Measurements from ENCODE around the gene PLB1. TPM values are rescaled to one million over a fixed set of nuclear protein-coding genes. Genes with fewer than 3 reads are reported as not detected.

The PLB1 gene
- polyA plus RNA-seq, 3 donors, result 20.2 to 35.8 (median 23.9) TPM

DNA sequence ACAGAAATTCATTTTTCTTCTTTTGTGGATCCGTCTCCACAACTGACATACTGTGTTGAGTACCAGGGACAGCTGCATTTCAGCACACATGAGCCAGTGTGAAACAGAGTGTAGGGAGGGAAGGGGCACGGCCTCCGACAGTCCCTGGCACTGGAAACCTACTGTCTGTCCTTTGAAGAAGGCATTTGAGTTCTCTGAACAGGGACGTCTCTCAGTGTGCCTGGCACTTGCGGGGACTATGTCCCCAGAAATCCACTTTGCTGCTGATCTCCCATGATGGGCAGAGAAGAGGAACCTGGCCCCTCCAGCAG is 48.1 kb downstream of the PLB1 start:
- Histone ChIP-seq H3K36me3 (replicated peaks in 1 of 2; ENCODE audit: control insufficient read depth in 1 of 2, insufficient read depth in 2 of 2, low read length in 2 of 2) (no peaks in the 10 kb centered on the region), H3K79me2 (ENCODE audit: insufficient read depth, low read length) (no peaks in the 10 kb centered on the region), H3K9me3 (replicated peaks in 1 of 2; ENCODE audit: control insufficient read depth in 1 of 2, insufficient read depth in 1 of 2, low read length in 2 of 2) (no peaks in the 10 kb centered on the region), H4K20me1 (ENCODE audit: insufficient read depth, low read length) (no peaks in the 10 kb centered on the region), H3K9ac (ENCODE audit: insufficient read depth, low read length, poor library complexity, severe bottlenecking) (no peak overlapping the region), H3K27ac (ENCODE audit: low read depth in 1 of 2, low read length in 2 of 2) (no peak overlapping the region), H3K4me1 (ENCODE audit: control insufficient read depth in 1 of 2, insufficient read depth in 2 of 2, low read length in 2 of 2) (no peaks in the 10 kb centered on the region), H3K4me2 (replicated peaks; ENCODE audit: extremely low read depth, low read length, poor library complexity, severe bottlenecking) (no peak overlapping the region), H3K27me3 (ENCODE audit: control insufficient read depth in 2 of 2, insufficient read depth in 2 of 2, low read length in 2 of 2) (no peaks in the 10 kb centered on the region), H2AFZ (ENCODE audit: insufficient read depth, low read depth, low read length, poor library complexity, severe bottlenecking) (no peak overlapping the region), H3K4me3 (replicated peaks in 1 of 3; ENCODE audit: low read depth in 2 of 3, low read length in 3 of 3) (no peak overlapping the region)
- H3K27ac Mint-ChIP-seq, result no peak overlapping the region
- no peaks in the 10 kb centered on the region for H3K4me1 Mint-ChIP-seq
- peaks cover 4 to 14% (median 8%) of the 10 kb centered on the region in 3 donors for H3K27me3 Mint-ChIP-seq (ENCODE audit: low read depth in 3 of 3)
- WGBS (ENCODE audit: insufficient coverage), result 92% methylated on average over 4 of the region's 5 CpGs
- intact Hi-C loops (cut with micrococcal nuclease), result no loop called here
- no peaks in the 10 kb centered on the region for H3K36me3 Mint-ChIP-seq
- DNase-seq, result no peak
- no peak for TF ChIP-seq CTCF (IDR thresholded peaks at IDR 0.05)
- H3K4me3 Mint-ChIP-seq, result no peak overlapping the region
- peaks cover 0 to 2% (median 0%) of the 10 kb centered on the region in 7 donors for H3K9me3 Mint-ChIP-seq

GRCh38 chr2:28544405-28544921 is 48.6 kb downstream of the PLB1 start:
- 85% methylated on average over 6 of the region's 8 CpGs for WGBS (ENCODE audit: insufficient coverage)
- Mint-ChIP-seq H3K36me3 (no peaks in the 10 kb centered on the region), H3K9me3 (peaks cover 0 to 2% (median 0%) of the 10 kb centered on the region in 7 donors), H3K4me1 (no peaks in the 10 kb centered on the region), H3K27ac (no peak overlapping the region), H3K27me3 (ENCODE audit: low read depth in 3 of 3) (peaks cover 4 to 14% (median 7%) of the 10 kb centered on the region in 3 donors), H3K4me3 (no peak overlapping the region)
- Histone ChIP-seq H3K79me2 (ENCODE audit: insufficient read depth, low read length) (no peaks in the 10 kb centered on the region), H2AFZ (ENCODE audit: insufficient read depth, low read depth, low read length, poor library complexity, severe bottlenecking) (no peak overlapping the region), H3K27ac (ENCODE audit: low read depth in 1 of 2, low read length in 2 of 2) (no peak overlapping the region), H3K4me3 (replicated peaks in 1 of 3; ENCODE audit: low read depth in 2 of 3, low read length in 3 of 3) (no peak overlapping the region), H3K36me3 (replicated peaks in 1 of 2; ENCODE audit: control insufficient read depth in 1 of 2, insufficient read depth in 2 of 2, low read length in 2 of 2) (no peaks in the 10 kb centered on the region), H3K4me2 (replicated peaks; ENCODE audit: extremely low read depth, low read length, poor library complexity, severe bottlenecking) (no peak overlapping the region), H4K20me1 (ENCODE audit: insufficient read depth, low read length) (no peaks in the 10 kb centered on the region), H3K4me1 (ENCODE audit: control insufficient read depth in 1 of 2, insufficient read depth in 2 of 2, low read length in 2 of 2) (no peaks in the 10 kb centered on the region), H3K9ac (ENCODE audit: insufficient read depth, low read length, poor library complexity, severe bottlenecking) (no peak overlapping the region), H3K27me3 (ENCODE audit: control insufficient read depth in 2 of 2, insufficient read depth in 2 of 2, low read length in 2 of 2) (no peaks in the 10 kb centered on the region), H3K9me3 (replicated peaks in 1 of 2; ENCODE audit: control insufficient read depth in 1 of 2, insufficient read depth in 1 of 2, low read length in 2 of 2) (no peaks in the 10 kb centered on the region)
- no peak for TF ChIP-seq CTCF (IDR thresholded peaks at IDR 0.05)
- intact Hi-C loops (cut with micrococcal nuclease), result no loop called here
- no peak for DNase-seq
